ENCODE results near the gene EFHC1. TPM values are rescaled to one million over a fixed set of nuclear protein-coding genes. Genes with fewer than 3 reads are reported as not detected.

EFHC1 gene
- total and polyA plus RNA-seq, 2 of the 13 experiments (the other 11 are each of a cell fraction or from before 2014, with no cell fraction given) = 23.4 to 29.5 TPM

DNA sequence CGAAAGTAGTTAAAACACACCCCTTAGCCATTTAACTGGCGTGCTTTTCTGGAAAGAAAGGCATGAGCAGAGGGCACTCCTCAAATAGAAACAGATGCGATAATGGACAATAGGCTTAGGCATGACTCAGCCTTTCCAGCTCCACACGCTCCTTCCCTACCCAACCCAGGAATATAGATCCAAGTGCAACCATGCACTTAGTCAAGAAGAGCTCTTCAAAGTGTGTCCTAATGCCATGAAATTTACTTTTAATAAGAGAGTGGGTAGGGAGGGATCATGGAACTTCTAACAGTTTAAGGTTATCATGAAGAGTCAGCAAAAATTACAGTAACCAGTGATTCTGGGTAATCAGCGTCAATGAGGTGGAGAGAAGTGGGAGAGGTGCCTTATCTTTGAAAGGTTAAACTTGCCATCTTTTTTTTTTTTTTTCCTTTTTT, 2.4 kb upstream of the EFHC1 start (continued):
- no peak for TF ChIP-seq KIAA2018 (CRISPR knock-in tag; IDR thresholded peaks at IDR 0.05; ENCODE audit: borderline replicate concordance)
- peak; percentile 80 to 83 for TF ChIP-seq MAFK (conservative IDR thresholded peaks at IDR 0.05 in 1 of 2, IDR thresholded peaks at IDR 0.05 in 1 of 2; ENCODE audit: low read length in 2 of 2)
- TF ChIP-seq, protein P1, sequence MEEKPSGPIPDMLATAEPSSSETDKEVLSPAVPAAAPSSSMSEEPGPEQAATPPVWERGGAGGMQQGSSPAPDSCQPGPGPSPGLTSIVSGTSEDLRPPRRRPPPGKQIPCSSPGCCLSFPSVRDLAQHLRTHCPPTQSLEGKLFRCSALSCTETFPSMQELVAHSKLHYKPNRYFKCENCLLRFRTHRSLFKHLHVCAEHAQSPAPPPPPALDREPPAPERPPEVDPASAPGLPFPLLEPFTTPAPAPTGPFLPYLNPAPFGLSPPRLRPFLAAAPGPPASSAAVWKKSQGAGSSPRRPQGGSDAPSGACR (CRISPR knock-in tag; IDR thresholded peaks at IDR 0.05) = no peak
- TF ChIP-seq SOX13 (IDR thresholded peaks at IDR 0.05) = no peak
- TF ChIP-seq SOX13 (CRISPR knock-in tag; conservative IDR thresholded peaks at IDR 0.05 in 1 of 2, IDR thresholded peaks at IDR 0.05 in 1 of 2) = peak in 1 of 2 experiments; percentile 38; a peak in 1 of 4 replicates
- peak; percentile 85 for TF ChIP-seq NFE2L2 (IDR thresholded peaks at IDR 0.05; ENCODE audit: low read length)
- TF ChIP-seq, protein P2, sequence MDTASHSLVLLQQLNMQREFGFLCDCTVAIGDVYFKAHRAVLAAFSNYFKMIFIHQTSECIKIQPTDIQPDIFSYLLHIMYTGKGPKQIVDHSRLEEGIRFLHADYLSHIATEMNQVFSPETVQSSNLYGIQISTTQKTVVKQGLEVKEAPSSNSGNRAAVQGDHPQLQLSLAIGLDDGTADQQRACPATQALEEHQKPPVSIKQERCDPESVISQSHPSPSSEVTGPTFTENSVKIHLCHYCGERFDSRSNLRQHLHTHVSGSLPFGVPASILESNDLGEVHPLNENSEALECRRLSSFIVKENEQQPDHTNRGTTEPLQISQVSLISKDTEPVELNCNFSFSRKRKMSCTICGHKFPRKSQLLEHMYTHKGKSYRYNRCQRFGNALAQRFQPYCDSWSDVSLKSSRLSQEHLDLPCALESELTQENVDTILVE (CRISPR knock-in tag; IDR thresholded peaks at IDR 0.05) = no peak
- no peak for TF ChIP-seq ZKSCAN1 (IDR thresholded peaks at IDR 0.05; ENCODE audit: low read length)
- TF ChIP-seq, protein P3, sequence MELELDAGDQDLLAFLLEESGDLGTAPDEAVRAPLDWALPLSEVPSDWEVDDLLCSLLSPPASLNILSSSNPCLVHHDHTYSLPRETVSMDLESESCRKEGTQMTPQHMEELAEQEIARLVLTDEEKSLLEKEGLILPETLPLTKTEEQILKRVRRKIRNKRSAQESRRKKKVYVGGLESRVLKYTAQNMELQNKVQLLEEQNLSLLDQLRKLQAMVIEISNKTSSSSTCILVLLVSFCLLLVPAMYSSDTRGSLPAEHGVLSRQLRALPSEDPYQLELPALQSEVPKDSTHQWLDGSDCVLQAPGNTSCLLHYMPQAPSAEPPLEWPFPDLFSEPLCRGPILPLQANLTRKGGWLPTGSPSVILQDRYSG (CRISPR knock-in tag; IDR thresholded peaks at IDR 0.05) = no peak
- TF ChIP-seq KDM6A (CRISPR knock-in tag; IDR thresholded peaks at IDR 0.05; ENCODE audit: low read depth) = no peak
- TF ChIP-seq ZC3H13 (CRISPR knock-in tag; IDR thresholded peaks at IDR 0.05) = no peak
- TF ChIP-seq ZNF577 (CRISPR knock-in tag; IDR thresholded peaks at IDR 0.05; ENCODE audit: borderline replicate concordance, low read depth) = no peak
- TF ChIP-seq NONO (IDR thresholded peaks at IDR 0.05) = no peak
- TF ChIP-seq NONO (CRISPR knock-in tag; conservative IDR thresholded peaks at IDR 0.05) = no peak
- TF ChIP-seq ZNF557 (CRISPR knock-in tag; IDR thresholded peaks at IDR 0.05) = no peak
- TF ChIP-seq RFX5 (IDR thresholded peaks at IDR 0.05; ENCODE audit: low read depth, low read length) = no peak
- TF ChIP-seq DMAP1 (CRISPR knock-in tag; IDR thresholded peaks at IDR 0.05) = no peak
- TF ChIP-seq ZNF253 (CRISPR knock-in tag; IDR thresholded peaks at IDR 0.05; ENCODE audit: borderline replicate concordance) = no peak
- no peak for TF ChIP-seq ZBTB7B (CRISPR knock-in tag; IDR thresholded peaks at IDR 0.05)
- TF ChIP-seq ZNF225 (CRISPR knock-in tag; IDR thresholded peaks at IDR 0.05) = no peak
- no peak for TF ChIP-seq PHF21A (CRISPR knock-in tag; IDR thresholded peaks at IDR 0.05)
- no peak for TF ChIP-seq RXRA (CRISPR knock-in tag; IDR thresholded peaks at IDR 0.05)
- TF ChIP-seq ZNF232 (CRISPR knock-in tag; IDR thresholded peaks at IDR 0.05; ENCODE audit: borderline replicate concordance) = no peak
